HG03342 (cell line): ENCODE measurements around the gene TMEM150B.

Experiments used
- ATAC-seq: cut with Tn5 transposase; IDR thresholded peaks from one replicate; pipeline ENCODE4 v1.9.1; 2021; ENCODE audit warnings: mild to moderate bottlenecking, moderate library complexity; ENCODE audit not compliant: unreplicated experiment

TMEM150B gene

DNA sequence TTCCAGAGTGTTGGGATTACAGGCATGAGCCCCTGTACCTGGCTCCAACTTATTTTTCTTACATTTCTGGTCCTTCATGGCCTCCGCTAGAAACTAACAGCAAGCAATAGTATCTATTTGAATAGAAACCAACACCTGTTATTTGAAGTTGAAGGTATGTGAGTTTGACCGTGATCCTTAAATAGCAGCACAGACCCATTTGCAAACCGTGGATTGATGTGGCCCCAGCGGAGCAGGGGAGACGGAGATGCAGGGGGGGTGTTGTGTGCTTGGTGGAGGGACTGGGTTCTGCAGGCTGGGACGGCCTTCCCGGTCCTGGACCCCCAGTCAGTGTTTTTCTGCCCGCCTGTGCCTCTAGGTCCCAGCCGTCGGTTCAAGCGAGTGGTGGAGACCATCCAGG lies 16.9 kb downstream of the TMEM150B start:
- no peak for ATAC-seq

DNA sequence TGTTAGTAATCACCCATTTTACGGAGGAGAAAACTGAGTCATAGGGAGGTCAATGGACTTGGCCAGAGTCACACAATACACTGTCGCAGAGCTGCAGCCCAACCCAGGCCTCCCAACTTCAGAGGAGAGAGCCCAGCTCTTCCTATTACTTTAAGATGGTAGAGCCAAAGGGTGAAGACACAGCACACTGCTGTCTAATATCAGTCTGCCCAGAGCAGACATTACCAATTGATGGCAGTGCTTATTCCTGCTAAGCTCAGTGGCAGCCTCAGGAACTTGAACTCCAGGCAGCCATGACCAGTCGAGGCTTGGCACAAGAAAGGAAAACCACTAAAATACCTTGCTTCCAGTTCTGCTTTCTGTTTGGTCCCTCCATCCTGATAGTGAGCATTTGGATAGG lies 18.4 kb downstream of the TMEM150B start:
- no peak for ATAC-seq

DNA sequence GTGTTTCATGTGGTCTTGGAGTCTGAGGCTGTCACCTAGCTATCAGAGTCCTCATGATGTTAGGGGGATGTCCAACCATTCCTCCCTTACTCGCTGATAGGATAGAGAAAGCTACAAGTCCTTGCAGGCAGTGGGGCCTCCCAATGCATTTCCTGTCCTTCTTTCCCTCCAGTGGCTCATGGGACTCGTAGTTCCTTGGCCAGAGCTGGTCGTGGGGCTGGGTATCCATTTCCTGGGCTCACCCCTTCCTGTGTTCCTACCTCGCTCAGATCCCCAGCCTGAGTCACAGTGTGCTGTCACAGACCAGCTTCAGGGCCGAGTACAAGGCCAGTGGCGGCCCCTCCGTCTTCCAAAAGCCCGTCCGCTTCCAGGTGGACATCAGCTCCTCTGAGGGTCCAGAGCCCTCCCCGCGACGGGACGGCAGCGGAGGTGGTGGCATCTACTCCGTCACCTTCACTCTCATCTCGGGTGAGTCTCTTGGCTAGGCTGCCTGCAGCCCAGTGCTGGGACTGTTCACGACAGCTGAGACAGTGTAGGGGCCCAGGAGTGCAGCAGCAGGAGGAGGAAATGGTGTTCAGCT lies 19.1 kb downstream of the TMEM150B start:
- ATAC-seq: no peak

DNA sequence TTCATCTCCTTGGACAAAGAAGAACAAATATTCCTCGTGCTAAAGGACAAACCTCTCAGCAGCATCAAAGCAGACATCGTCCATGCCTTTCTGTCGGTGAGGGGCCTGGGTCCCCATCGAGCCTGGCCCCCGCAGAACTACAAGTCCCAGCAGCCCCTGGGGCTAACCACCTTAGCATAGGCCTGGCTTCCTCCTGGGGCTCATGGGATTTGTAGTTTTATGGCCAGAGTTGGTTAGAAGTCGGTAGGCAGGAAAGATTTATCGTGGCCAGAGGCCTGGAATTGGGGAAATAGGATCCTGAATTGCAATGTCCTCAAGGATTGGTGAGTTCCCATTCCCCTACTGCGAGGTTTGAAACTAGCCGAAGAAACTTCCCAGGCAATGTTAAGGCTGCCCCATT lies 19.6 kb downstream of the TMEM150B start:
- ATAC-seq: no peak

DNA sequence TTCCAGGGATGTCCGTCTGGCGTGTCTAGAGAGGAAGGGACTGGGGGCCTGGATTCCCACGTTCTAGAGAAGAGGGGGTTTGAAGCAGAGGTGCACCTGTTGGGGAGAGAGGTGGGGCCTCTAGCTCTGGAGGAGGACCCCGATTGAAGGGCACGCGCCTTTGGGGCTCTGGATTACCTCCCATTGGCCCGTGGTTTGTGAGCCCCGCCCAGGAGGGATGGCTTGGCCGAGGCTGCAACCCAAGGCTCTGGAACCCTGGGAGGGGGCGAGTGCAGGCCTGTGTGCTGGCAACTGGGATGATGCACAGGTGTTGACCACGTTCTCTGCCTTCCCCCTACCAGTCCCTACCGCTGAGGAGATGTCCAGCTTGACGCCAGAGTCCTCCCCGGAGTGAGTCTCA lies 20.2 kb downstream of the TMEM150B start:
- no peak for ATAC-seq

DNA sequence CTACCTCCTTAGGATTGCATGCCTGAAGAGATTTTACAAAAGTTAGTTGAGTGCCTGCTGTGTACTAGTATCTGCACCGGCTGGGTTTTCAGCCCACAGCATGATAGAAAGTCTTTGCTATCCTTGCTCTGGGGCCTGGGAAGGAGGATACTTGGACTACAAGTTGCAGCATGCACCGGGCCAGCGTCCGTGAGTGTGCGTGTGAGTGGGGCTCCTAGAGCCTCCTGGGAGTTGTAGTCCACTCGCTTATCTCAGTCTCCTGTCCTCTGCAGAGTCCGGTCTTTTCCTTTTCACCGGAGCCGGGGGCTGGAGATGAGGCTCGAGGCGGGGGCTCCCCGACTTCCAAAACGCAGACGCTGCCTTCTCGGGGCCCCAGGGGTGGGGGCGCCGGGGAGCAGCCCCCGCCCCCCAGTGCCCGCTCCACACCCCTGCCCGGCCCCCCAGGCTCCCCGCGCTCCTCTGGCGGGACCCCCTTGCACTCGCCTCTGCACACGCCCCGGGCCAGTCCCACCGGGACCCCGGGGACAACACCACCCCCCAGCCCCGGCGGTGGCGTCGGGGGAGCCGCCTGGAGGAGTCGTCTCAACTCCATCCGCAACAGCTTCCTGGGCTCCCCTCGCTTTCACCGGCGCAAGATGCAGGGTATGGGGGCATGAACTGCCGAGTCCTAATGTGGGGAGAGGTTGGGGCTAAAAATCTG lies 20.7 kb downstream of the TMEM150B start:
- ATAC-seq: no peak

DNA sequence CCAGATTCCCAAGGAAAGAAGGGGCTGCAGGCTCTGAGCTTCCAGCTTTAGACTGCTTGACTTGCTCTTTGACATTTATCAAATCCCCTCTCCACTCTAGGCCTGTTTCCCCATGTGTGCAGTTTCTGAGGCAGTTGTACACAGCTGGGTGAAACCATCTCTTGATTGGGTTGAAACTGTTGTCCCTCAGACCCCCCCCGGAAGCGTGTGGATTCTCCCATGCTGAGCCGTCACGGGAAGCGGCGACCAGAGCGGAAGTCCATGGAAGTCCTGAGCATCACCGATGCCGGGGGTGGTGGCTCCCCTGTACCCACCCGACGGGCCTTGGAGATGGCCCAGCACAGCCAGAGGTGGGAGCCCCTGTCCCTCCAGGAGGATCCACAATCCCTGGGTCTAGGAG lies 21.7 kb downstream of the TMEM150B start:
- ATAC-seq: no peak

DNA sequence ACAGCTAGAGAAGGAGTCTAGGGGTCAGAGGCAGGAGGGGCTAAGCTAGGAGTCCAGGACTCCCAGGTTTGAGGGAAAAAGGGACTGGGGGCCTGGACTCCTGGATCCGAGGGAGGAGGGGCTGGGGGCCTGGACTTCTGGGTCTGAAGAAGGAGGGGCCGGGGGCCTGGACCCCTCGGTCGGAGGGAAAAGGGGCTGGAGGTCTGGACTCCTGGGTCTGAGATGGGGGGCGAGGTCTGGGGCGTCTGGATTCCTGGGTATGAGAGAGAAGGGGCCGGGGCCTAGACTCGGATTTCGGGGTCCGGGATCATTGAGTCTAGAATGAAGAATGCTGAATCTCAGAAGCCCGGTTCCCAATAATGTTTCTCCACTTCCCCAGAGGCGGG lies 22.8 kb downstream of the TMEM150B start:
- no peak for ATAC-seq

DNA sequence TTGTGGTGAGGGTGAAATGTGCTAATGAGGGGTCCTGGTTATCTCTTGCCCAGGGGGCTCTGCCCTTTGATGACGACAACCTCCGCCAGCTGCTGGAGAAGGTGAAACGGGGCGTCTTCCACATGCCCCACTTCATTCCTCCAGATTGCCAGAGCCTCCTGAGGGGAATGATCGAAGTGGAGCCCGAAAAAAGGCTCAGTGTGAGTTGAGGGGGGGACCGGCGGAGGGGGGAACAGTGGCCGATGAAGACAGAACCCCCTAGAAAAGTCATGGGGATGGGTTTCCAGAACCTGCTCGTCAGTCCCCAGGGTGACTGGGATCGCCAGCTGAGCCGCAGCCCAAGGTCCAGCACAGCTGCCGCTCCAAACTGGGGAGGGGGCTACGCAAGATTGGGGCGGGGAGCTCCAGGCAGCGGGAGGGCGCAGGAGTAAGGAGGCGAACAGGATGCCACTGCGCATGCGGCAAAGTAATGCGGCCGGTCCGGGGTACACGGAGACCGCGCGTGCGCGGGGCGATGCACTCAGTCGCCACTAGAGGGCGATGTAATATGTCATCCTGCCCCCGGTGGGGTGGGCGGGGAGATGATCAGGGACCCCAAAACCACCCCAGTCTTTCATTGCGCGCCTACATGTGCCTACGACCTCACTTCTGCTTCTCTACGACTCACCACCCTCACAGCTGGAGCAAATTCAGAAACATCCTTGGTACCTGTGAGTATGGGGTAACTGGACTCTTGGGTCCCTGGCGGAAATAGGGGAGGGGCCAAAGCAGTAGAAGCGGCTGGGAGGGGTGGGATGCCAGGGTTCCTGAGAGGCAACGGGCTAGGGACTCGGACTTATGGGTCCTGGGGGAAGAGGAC lies 23.5 kb downstream of the TMEM150B start:
- ATAC-seq: peak; percentile 60

DNA sequence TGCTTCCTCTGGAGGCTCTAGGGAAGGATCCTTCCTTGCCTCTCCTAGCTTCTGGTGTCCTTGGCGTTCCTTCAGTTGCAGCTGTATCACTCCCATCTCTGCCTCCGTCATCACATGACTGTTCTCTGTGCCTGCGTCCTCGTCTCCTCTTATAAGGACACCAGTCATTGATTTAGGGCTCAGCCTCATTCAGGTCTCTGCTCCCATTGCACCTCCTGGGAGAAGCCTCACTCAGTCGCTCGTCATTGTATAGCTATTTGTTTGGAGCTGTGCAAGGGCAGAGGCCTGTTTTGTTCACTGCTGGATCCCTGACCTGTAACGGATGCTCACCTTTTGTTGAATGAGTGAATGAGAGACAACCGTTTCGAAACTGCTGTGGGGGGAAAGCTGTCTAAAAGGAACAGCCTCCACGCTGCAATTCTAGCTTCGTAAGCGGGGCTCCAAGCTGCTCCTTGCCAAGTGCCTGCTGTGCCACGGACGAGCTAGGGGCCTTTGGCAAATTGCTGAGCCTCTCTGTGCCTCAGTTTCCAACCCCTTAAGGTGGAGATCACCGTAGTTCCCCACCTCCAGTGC lies 24.2 kb downstream of the TMEM150B start:
- ATAC-seq: no peak

DNA sequence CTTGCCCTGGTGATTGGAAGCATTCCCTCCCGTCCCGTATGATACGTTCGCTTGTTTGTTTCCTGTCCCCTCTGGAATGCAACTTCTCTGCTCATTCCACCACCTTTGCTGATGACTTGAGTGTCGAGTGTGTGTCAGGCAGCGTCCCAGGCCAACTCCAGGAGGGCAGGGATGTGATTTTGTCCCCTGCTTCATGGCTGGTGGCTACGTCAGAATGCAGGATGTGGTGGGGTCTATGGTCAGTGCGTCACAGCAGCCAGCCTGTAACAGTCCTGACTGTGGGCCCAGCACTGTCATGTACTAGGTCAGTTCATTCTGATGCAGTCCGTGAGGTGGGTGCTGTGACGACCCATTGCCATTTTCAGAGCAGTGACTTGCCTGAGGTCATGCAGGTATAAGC lies 25.1 kb downstream of the TMEM150B start:
- ATAC-seq: no peak

DNA sequence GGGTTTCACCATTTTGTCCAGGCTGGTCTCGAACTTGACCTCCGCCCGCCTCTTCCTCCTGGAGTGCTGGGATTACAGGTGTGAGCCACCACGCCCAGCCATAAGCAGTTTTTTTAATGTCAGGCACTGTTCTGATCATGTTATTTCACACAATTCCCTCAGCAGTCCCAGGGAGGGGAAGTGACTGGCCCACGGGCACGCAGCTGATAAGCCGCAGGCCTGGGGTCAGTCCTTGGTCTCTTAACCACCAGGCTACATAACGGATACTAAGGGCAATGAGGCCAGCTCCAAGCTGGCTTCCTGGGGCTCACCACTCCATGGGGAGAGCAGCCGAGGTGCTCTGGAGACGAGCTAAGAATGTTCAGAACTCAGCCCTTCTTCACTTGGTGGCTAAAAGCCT lies 27.9 kb downstream of the TMEM150B start:
- no peak for ATAC-seq

DNA sequence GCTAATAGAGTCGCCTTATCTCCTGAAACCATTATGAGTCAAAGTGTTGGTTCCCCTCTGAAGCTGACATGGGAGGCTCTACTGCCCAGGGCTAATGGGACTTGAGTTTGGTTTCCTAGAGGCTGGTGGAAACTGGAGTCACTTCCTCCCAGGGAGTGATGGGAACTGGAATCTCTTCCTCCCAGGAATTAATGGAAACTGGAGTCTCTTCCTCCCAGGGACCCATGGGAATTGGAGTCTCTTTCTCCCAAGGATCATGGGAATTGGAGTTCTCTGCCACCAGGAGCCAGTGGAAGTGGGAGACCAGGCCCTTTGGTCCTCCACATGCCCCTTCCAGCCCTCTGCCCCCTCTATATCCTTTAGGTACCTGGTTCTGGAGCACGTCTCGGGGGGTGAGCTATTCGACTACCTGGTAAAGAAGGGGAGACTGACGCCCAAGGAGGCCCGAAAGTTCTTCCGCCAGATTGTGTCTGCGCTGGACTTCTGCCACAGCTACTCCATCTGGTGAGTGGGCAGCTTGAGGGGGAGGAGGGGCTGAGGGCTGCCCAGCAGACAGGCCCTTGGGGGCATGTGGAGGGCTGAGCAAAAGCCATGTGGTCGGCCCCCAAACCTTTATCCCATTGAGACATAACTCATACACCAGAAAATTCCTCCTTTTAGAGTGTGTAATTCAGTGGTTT lies 35.9 kb downstream of the TMEM150B start:
- ATAC-seq: no peak

DNA sequence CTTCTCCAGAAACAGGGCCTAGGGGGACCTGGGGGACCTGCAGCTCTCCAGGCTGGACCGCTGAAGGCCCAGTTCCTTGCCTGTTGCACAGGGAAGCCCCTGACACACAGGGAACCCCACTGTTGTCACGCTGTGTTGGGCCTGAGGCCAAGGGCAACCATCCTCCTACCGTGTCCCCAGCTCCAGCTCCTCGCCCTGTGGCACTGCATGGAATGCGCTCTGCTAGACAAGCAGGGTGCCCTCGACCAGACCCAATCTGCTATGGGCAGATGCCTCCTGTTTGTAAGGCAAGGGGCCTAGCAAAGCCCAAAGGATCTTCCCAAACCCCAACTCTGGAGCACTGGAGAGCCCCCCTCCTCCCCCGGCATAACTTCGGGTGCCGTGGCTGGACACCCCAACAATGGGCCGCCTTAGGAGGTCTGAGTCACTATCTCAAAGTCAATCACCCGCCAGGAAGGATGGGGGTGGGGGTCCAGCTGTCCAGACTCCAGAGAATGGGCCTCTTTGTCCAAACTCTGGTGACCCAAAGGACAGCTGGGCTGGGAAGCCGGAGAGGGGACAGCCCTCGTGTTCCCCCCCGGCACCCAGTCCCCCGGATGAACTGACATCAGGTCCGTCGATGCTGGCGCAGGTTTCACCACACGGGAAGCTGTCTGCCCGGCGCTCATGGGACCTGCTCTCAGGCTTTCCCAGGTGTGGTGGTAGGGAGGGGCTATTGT lies 37.6 kb downstream of the TMEM150B start:
- ATAC-seq: no peak

DNA sequence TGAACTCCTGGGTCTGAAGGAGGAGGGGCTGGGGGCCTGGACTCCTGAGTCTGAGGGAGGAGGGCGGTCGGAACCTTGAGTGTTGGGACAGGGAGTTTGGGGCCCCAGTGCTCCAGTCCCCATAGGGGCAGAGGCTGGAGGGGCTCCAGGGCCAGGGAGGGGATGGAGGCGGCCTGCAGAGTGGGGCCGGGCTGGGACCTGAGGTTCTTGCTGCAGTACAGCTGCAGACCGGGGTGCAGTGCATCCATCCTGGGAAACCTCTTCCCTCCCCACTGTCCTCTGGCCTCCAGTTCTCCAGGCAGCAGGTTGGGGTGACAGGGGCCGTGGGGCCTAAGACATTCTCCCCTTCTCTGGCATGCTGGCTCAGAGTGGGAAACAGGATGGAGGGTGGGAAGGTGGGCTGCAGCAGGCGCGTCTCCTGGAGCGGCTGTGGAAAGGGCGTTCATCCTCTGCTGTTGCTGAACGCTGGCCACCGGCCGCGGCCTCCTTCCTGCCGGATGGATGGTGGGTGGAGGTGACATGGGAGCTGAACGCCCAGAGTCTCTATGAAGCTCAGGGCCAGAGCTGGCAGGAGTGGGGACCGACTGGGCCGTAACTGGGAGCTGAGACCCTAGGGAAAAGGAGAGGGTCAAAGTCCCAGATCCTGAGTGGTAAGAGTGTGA lies 39.8 kb downstream of the TMEM150B start:
- ATAC-seq: no peak

DNA sequence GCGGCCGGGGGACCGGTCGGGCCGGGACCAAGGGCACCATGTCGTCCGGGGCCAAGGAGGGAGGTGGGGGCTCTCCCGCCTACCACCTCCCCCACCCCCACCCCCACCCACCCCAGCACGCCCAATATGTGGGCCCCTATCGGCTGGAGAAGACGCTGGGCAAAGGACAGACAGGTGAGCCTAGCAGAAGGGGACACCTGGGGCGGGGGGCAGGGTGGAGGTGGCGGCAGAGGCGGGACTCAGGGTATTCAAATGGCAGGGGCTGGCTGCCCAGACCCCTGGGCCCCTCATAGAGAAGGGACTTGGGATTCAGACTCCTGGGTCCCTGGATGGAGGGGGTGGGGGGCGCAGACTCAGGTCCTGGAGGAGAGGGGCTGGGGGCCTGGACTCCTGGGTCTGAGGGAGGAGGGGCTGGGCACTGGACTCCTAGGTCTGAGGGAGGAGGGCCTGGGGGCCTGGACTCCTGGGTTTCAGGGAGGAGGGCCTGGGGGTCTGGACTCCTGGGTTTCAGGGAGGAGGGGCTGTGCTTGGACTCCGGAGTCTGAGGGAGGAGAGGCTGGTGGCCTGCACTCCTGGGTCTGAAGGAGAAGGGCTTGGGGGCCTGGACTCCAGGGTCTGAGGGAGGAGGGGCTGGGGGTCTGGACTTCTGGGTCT lies 40.6 kb downstream of the TMEM150B start:
- no peak for ATAC-seq

DNA sequence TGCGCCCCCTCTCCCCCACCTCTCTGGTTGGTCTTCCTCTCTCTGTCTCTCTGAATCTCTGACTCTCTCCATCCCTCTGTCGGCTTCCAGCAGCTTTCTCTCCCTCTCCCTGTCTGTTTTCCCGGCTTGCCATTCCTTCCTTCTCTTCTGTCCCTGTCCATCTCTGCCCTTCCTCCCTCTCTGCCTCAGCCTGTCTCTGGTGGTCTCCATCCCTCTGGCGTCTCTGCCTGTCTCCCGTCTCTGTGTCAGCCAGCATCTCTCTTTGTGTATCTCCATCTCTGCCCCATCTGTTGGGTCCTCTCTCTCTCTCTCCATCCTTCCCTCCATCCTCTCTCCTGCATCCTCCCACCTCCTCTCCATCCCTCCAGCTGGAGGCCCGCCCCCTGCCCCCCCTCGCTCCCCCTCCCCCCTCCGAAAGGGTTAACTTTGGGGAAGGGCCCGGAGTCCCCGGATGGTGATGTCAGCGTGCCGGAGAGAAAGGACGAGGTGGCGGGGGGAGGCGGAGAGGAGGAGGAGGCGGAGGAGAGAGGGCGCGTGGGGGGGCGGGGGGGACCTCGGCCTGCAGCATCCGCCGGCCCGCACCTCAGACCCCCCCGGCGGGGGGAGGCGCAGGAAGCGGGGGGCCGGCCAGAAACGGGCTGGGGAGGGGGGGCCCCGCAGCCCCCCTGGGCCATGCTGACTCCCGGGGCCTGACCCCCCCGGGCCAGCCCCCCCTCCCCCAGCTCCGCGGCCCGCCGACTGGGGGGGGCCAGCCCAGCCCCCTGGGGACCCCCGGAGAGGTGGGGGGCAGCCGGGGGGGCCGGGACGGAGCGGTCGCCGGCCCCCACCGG lies 41.4 kb downstream of the TMEM150B start, which contains the start of gene BRSK1:
Gene BRSK1 (plus strand): TSS at position 450 of the 830 bp plus-strand sequence. CDS start 446 bp downstream, outside the sequence.
- no peak for ATAC-seq
